Thyroid gland (tissue), 4 donors: ENCODE measurements around the gene PLBD1. TPM values are rescaled to one million over a fixed set of nuclear protein-coding genes. Genes with fewer than 3 reads are reported as not detected.

Experiments
- DNase-seq, 2 donors: peaks; one replicate each; pipeline ENCODE4 v3.0.0-alpha.2; 2019
- H3K27ac ChIP-seq, 3 donors: fragments of 200-600 bp; sonication (generic); 1 replicate in 2 of 3; 2 replicates in 1 of 3; pipeline ENCODE4 v1.5.1; 2016 to 2019; ENCODE audit warnings: mild to moderate bottlenecking in 1 of 3, moderate library complexity in 1 of 3
- H3K27me3 ChIP-seq: fragments of 200-600 bp; sonication (generic); one replicate; pipeline ENCODE4 v1.5.1; 2019
- H3K36me3 ChIP-seq, 2 donors: fragments of 200-600 bp; sonication (generic); one replicate each; pipeline ENCODE4 v1.5.1; 2016 to 2019
- H3K4me1 ChIP-seq, 2 donors: fragments of 200-600 bp; sonication (generic); one replicate each; pipeline ENCODE4 v1.5.1; 2017 to 2019
- H3K4me3 ChIP-seq, 3 donors: fragments of 200-600 bp; sonication (generic); replicated peaks in 1 of 3; 1 replicate in 2 of 3; 2 replicates in 1 of 3; pipeline ENCODE4 v1.5.1; 2016; ENCODE audit warnings: mild to moderate bottlenecking in 1 of 3
- H3K9me3 ChIP-seq: fragments of 200-600 bp; sonication (generic); one replicate; pipeline ENCODE4 v1.5.1; 2017
- CTCF ChIP-seq, 6 experiments: fragments of 200-600 bp in 3 of 6; fragments of 450-650 bp in 3 of 6; sonication (generic) in 3 of 6; IDR thresholded peaks; one replicate each; pipeline ENCODE4 v1.5.1; 2016 to 2019; ENCODE audit warnings: antibody characterized with exemption in 6 of 6, mild to moderate bottlenecking in 2 of 6, inconsistent platforms in 1 of 6, moderate library complexity in 1 of 6
- POLR2A ChIP-seq, 2 donors: fragments of 450-650 bp; IDR thresholded peaks; one replicate each; pipeline ENCODE4 v1.6.1; 2017; ENCODE audit warnings: antibody characterized with exemption in 2 of 2, mild to moderate bottlenecking in 2 of 2, moderate library complexity in 1 of 2
- WGBS, 2 donors: methylation state at CpG; one replicate each; pipeline ENCODE4 v1.1.5; 2017; 5-methylcytosine and 5-hydroxymethylcytosine counted together
- intact Hi-C: fragments of 100-400 bp; cut with DNase I; formaldehyde crosslinking; loops from one replicate; pipeline ENCODE4 v1.15.1; 2023
- total RNA-seq, 4 donors: library from RNA; depleted of rRNA; stranded (reverse); fragments of >200 nt; gene quantifications; one replicate each; pipeline ENCODE4 v1.2.3, GENCODE V29; 2016

PLBD1 gene
- total RNA-seq, 4 donors from 2014 or later, result 5.1 to 14.5 (median 10.6) TPM

- no peak overlapping the region for H3K27ac ChIP-seq
- no peaks in the 10 kb centered on the region for H3K9me3 ChIP-seq
- 88 to 98% methylated on average over 1 of the region's 1 CpG for WGBS, 2 donors
- no peaks in the 10 kb centered on the region for H3K4me1 ChIP-seq
- no peaks in the 10 kb centered on the region for H3K27me3 ChIP-seq
- intact Hi-C loops, result no loop called here
- H3K4me3 ChIP-seq, result no peak overlapping the region
- DNase-seq, result no peak
- no peak for TF ChIP-seq CTCF (IDR thresholded peaks at IDR 0.05)
- peaks cover 29 to 38% of the 10 kb centered on the region in 2 donors for H3K36me3 ChIP-seq
These were observed 88.7 kb downstream of the PLBD1 start for GRCh38 chr12:14479004-14479403.

DNA sequence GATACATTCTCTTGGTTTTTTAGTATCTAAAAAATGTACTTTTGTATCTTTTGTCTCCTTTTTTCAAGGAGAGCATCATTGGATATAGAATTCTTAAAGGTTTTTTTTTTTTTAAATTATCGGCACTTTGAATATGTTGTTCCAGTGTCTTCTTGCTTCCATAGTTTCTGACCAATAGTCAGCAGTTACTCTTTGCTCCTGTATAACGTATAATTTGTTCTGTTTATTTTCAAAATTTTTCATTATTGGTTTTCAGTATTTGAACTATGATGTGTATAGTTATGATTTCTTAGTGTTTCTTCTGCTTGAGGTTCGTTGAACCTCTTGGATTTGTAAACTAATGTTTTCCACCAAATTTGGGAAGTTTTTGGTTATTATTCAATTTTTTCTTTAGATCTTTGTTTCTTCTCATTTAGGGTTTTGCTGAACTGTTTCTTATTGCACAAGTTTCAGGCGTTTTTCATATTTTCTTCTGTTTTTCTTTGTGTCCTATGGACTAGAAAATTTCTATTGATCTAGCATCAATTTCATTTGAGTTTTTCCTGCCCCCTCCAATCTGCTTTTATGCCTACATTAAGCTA, 93.9 kb downstream of the PLBD1 start:
- peaks cover 19% of the 10 kb centered on the region in 2 donors for H3K36me3 ChIP-seq
- no peak for TF ChIP-seq CTCF (IDR thresholded peaks at IDR 0.05)
- TF ChIP-seq POLR2A (IDR thresholded peaks at IDR 0.05), result no peak
- no peak for DNase-seq
- intact Hi-C loops, result no loop called here
- 93 to 97% methylated on average over 4 of the region's 4 CpGs for WGBS, 2 donors
- no peak overlapping the region for H3K4me3 ChIP-seq
- no peak overlapping the region for H3K27ac ChIP-seq
- no peaks in the 10 kb centered on the region for H3K9me3 ChIP-seq
- no peaks in the 10 kb centered on the region for H3K4me1 ChIP-seq
- H3K27me3 ChIP-seq, result no peaks in the 10 kb centered on the region

GRCh38 chr12:14471497-14471896, 96.2 kb downstream of the PLBD1 start:
- Histone ChIP-seq H3K4me3 (no peak overlapping the region), H3K27me3 (no peaks in the 10 kb centered on the region), H3K9me3 (no peaks in the 10 kb centered on the region), H3K4me1 (no peaks in the 10 kb centered on the region), H3K27ac (no peak overlapping the region), H3K36me3 (peaks cover 16 to 17% of the 10 kb centered on the region in 2 donors)
- intact Hi-C loops, result no loop called here
- no peak for TF ChIP-seq CTCF (IDR thresholded peaks at IDR 0.05)
- no peak for TF ChIP-seq POLR2A (IDR thresholded peaks at IDR 0.05)
- WGBS, 2 donors, result 100% methylated on average over 1 of the region's 1 CpG
- no peak for DNase-seq

- no peak overlapping the region for H3K4me3 ChIP-seq
- TF ChIP-seq CTCF (IDR thresholded peaks at IDR 0.05) (no peak), POLR2A (IDR thresholded peaks at IDR 0.05) (no peak)
- intact Hi-C loops, result no loop called here
- H3K4me1 ChIP-seq, result peaks cover 4 to 13% of the 10 kb centered on the region in 2 donors
- H3K36me3 ChIP-seq, result peaks cover 10 to 16% of the 10 kb centered on the region in 2 donors
- H3K27ac ChIP-seq, result no peak overlapping the region
- DNase-seq, result no peak
- WGBS, 2 donors, result 94 to 97% methylated on average over 5 of the region's 5 CpGs
- no peaks in the 10 kb centered on the region for H3K27me3 ChIP-seq
- H3K9me3 ChIP-seq, result no peaks in the 10 kb centered on the region
These were observed 107.4 kb downstream of the PLBD1 start for GRCh38 chr12:14460212-14460841.

GRCh38 chr12:14454098-14454907, 113.4 kb downstream of the PLBD1 start:
- no peaks in the 10 kb centered on the region for H3K9me3 ChIP-seq
- intact Hi-C loops, result no loop called here
- H3K4me3 ChIP-seq, result no peak overlapping the region
- peaks cover 6 to 12% of the 10 kb centered on the region in 2 donors for H3K4me1 ChIP-seq
- WGBS, 2 donors, result 74 to 79% methylated on average over 2 of the region's 2 CpGs
- no peak for DNase-seq
- no peaks in the 10 kb centered on the region for H3K27me3 ChIP-seq
- no peak for TF ChIP-seq POLR2A (IDR thresholded peaks at IDR 0.05)
- TF ChIP-seq CTCF (IDR thresholded peaks at IDR 0.05), result peak in 4 of 6 experiments; percentile 17 to 47 (median 30)
- H3K36me3 ChIP-seq, result peaks cover 7 to 10% of the 10 kb centered on the region in 2 donors
- H3K27ac ChIP-seq, result no peak overlapping the region
